Renal cortical epithelial cell (primary cell): ENCODE measurements around the gene OR2T5. TPM values are rescaled to one million over a fixed set of nuclear protein-coding genes. Genes with fewer than 3 reads are reported as not detected.
"Not testable (repeated sequence)": the region's sequence is repeated elsewhere in the genome, so short reads cannot be mapped to it uniquely, and the experiment has no call there.

Source experiments
- DNase-seq: peaks from one replicate; pipeline ENCODE4 v3.0.0-alpha.2; 2011; ENCODE audit warnings: low read depth
- total RNA-seq: library from RNA; depleted of rRNA; stranded (reverse); fragments of >200 nt; gene quantifications from 2 replicates; pipeline ENCODE4 v1.2.3, GENCODE V29; 2014

Gene OR2T5
- total RNA-seq, 1 donor from 2014 or later = not detected

- DNase-seq = not testable (repeated sequence)
These were observed 19.4 kb downstream of the OR2T5 start, which contains the start of gene OR2G6 for GRCh38 chr1:248507773-248508172. OR2G6 (plus strand) TSS chr1:248508073; CDS start chr1:248521647, 13,574 bp downstream.

- DNase-seq = not testable (repeated sequence)
These were observed 21.8 kb downstream of the OR2T5 start for GRCh38 chr1:248510217-248510616.

GRCh38 chr1:248521856-248522255 lies 33.5 kb downstream of the OR2T5 start:
- DNase-seq = no peak

- not testable (repeated sequence) for DNase-seq
These were observed 49.1 kb downstream of the OR2T5 start for GRCh38 chr1:248537449-248537848.

Other genes with a start within 250 kb of the OR2T5 start
- gene OR2T33, start 210.6 kb upstream of the OR2T5 start, total RNA-seq = not detected in 2 replicates
- gene OR2T12, start 185.2 kb upstream of the OR2T5 start, total RNA-seq = not detected in 2 replicates
- not detected in 2 replicates for gene OR2M7, start 164.0 kb upstream of the OR2T5 start, total RNA-seq
- not detected in 2 replicates for gene OR14C36, start 139.8 kb upstream of the OR2T5 start, total RNA-seq
- not detected in 2 replicates for gene OR2T4, start 126.9 kb upstream of the OR2T5 start, total RNA-seq
- gene OR2T6, start 112.8 kb upstream of the OR2T5 start, total RNA-seq = not detected in 2 replicates
- gene OR2T1, start 85.5 kb upstream of the OR2T5 start, total RNA-seq = not detected in 2 replicates
- gene OR2T2, start 43.0 kb upstream of the OR2T5 start, total RNA-seq = not detected in 2 replicates
- not detected in 2 replicates for gene OR2T3, start 15.2 kb upstream of the OR2T5 start, total RNA-seq
- 0.05 TPM in 1 of 2 replicates, not detected in the other for gene OR2G6, start 19.5 kb downstream of the OR2T5 start, total RNA-seq
- gene OR2T29, start 74.2 kb downstream of the OR2T5 start, total RNA-seq = 0.10 TPM in 1 of 2 replicates, not detected in the other
- not detected in 2 replicates for gene OR2T34, start 86.2 kb downstream of the OR2T5 start, total RNA-seq
- gene OR2T10, start 109.1 kb downstream of the OR2T5 start, total RNA-seq = 0.20 TPM in 1 of 2 replicates, not detected in the other
- 0.10 TPM in 1 of 2 replicates, not detected in the other for gene OR2T11, start 146.5 kb downstream of the OR2T5 start, total RNA-seq
- under 0.01 TPM in 1 of 2 replicates, not detected in the other for gene OR2T35, start 156.7 kb downstream of the OR2T5 start, total RNA-seq
- not detected in 2 replicates for gene OR2T27, start 166.9 kb downstream of the OR2T5 start, total RNA-seq
- not detected in 2 replicates for gene OR14I1, start 214.2 kb downstream of the OR2T5 start, total RNA-seq